ENCODE results near the gene PROC.

- TF ChIP-seq SUZ12 (IDR thresholded peaks at IDR 0.05; ENCODE audit: extremely low read depth, insufficient read depth, insufficient read length) (no peak), YY1 (IDR thresholded peaks at IDR 0.05; ENCODE audit: insufficient read depth, insufficient read length) (no peak)
Observed at GRCh38 chr2:127421871-127422558, 3.8 kb downstream of the PROC start.

All from NT2/D1 (cell line).